Kidney (tissue), 14 donors: Measurements from ENCODE around the gene EML6. TPM values are rescaled to one million over a fixed set of nuclear protein-coding genes. Genes with fewer than 3 reads are reported as not detected.

ENCODE experiments used
- DNase-seq, 5 donors: peaks; one replicate each; pipeline ENCODE4 v3.0.0-alpha.2; 2013 to 2020
- FAIRE-seq: peaks from 2 replicates; lab custom pipeline; 2012; peaks lifted over from hg19 to GRCh38; lab: Jason Lieb, UNC
- H3K27ac ChIP-seq, 2 donors: one replicate each; pipeline ENCODE4 v1.7.0; 2013; ENCODE audit warnings: low read depth in 2 of 2, low read length in 2 of 2, inconsistent platforms in 1 of 2
- H3K27me3 ChIP-seq: one replicate; pipeline ENCODE4 v1.7.1; 2013; ENCODE audit warnings: low read length, inconsistent platforms; ENCODE audit not compliant: control insufficient read depth, insufficient read depth
- H3K36me3 ChIP-seq, 3 donors: one replicate each; pipeline versions ENCODE4 v1.7.0 to v1.7.1; 2013; ENCODE audit warnings: low read length in 3 of 3, control low read depth in 1 of 3, inconsistent platforms in 1 of 3; ENCODE audit not compliant: insufficient read depth in 3 of 3, control insufficient read depth in 2 of 3
- H3K4me1 ChIP-seq, 3 donors: one replicate each; pipeline versions ENCODE4 v1.7.0 to v1.7.1; 2013; ENCODE audit warnings: low read length in 3 of 3, inconsistent platforms in 1 of 3, low read depth in 1 of 3; ENCODE audit not compliant: control insufficient read depth in 2 of 3, insufficient read depth in 2 of 3
- H3K4me3 ChIP-seq, 3 donors: one replicate each; pipeline versions ENCODE4 v1.7.0 to v1.8.1; 2013; ENCODE audit warnings: low read length in 3 of 3, control low read depth in 1 of 3, inconsistent platforms in 1 of 3
- H3K9ac ChIP-seq, 3 donors: one replicate each; pipeline versions ENCODE4 v1.7.0 to v1.7.1; 2013; ENCODE audit warnings: low read length in 3 of 3, control low read depth in 1 of 3, inconsistent platforms in 1 of 3
- H3K9me3 ChIP-seq, 3 donors: one replicate each; pipeline versions ENCODE4 v1.7.0 to v1.7.1; 2013; ENCODE audit warnings: low read length in 3 of 3, control low read depth in 1 of 3, inconsistent platforms in 1 of 3; ENCODE audit not compliant: control insufficient read depth in 2 of 3, insufficient read depth in 1 of 3
- CTCF ChIP-seq: IDR thresholded peaks from 3 replicates; pipeline ENCODE4 v1.5.1; 2012; ENCODE audit warnings: mild to moderate bottlenecking, moderate library complexity, borderline replicate concordance; ENCODE audit not compliant: insufficient read depth; ENCODE audit errors: extremely low read depth
- intact Hi-C: fragments of 100-400 bp; cut with DNase I; formaldehyde crosslinking; loops from one replicate; pipeline ENCODE4 v1.11.1; 2022
- polyA plus RNA-seq: library from polyadenylated mRNA; stranded (reverse); fragments of 350-450 nt; fragmentation: Illumina TruSeq; extraction: RNeasy Lipid Tissue Mini Kit (QIAGEN cat#74804); gene quantifications from one replicate; pipeline ENCODE4 v1.2.3, GENCODE V29; 2014; ENCODE audit warnings: low read depth, low replicate concordance; ENCODE audit not compliant: insufficient read depth
- total RNA-seq: library from RNA; stranded (reverse); fragmentation: NEBNext Ultra II Directional; extraction: Animal tissue kit (Norgen Biotek cat#: 25700); gene quantifications from one replicate; pipeline ENCODE4 v1.2.1, GENCODE V29; 2021
- donor health status: control.
- donor health status: control.
- donor health status: control.
- donor health status: control.
- donor health status: control.
- donor health status: DM: yes; HTN: yes; CAD: no.
- donor health status: Normal renal cell carcinoma (clear cell type).

The EML6 gene
- total and polyA plus RNA-seq, 2 donors from 2014 or later: 1.7 to 3.1 TPM

GRCh38 chr2:54944724-54945326, 221.4 kb downstream of the EML6 start:
- Histone ChIP-seq H3K4me3 (no peak overlapping the region), H3K27me3 (no peaks in the 10 kb centered on the region), H3K36me3 (no peaks in the 10 kb centered on the region), H3K4me1 (peaks cover 0 to 4% (median 0%) of the 10 kb centered on the region in 3 donors), H3K9ac (no peak overlapping the region), H3K27ac (no peak overlapping the region), H3K9me3 (no peaks in the 10 kb centered on the region)
- FAIRE-seq (no peak), DNase-seq (peak in 1 of 5 donors; percentile 40)
- no peak for TF ChIP-seq CTCF
- intact Hi-C loops: no loop called here

GRCh38 chr2:54945391-54946219, 222.1 kb downstream of the EML6 start:
- H3K9ac ChIP-seq: no peak overlapping the region
- no peak for FAIRE-seq

DNA sequence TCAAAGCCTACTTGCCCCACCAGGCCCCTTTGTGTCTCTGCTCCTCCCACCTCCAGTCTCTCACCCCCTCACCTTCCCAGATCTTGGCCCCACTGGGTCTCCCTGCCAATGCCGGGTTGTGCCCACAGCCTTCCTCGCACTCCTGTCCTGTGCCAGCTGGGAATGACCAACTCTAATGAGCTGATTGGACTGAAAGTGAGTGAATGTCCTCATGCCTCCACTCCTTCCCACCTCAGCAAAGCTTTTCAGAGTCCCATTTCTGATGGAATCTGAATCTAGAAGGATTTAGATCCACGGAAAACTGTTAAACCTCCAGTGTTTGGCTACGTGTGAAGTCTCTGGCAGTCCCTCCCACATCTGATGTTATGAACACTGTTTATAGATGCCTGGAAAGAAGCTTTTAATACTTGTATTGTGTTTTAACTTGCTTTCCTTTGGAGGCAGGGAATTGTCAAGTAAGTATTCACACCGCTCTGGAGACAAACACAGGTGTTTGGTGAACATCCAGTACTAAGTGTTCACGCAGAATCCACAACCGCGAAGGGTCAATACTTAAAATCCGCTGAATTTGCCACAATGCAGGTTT, 222.9 kb downstream of the EML6 start:
- H3K4me3 ChIP-seq: no peak overlapping the region
- DNase-seq: no peak

More at GRCh38 chr2:54945391-54946219, 222.1 kb downstream of the EML6 start:
- Histone ChIP-seq H3K36me3 (no peaks in the 10 kb centered on the region), H3K27me3 (no peaks in the 10 kb centered on the region), H3K4me1 (peaks cover 0 to 4% (median 0%) of the 10 kb centered on the region in 3 donors), H3K27ac (peak overlapping the region in 1 of 2 donors; percentile 9), H3K4me3 (no peak overlapping the region), H3K9me3 (no peaks in the 10 kb centered on the region)
- TF ChIP-seq CTCF: no peak
- no peak for DNase-seq
- intact Hi-C loops: no loop called here

More for the DNA sequence above, 222.9 kb downstream of the EML6 start:
- no peak for FAIRE-seq
- no peak overlapping the region for H3K9ac ChIP-seq
- peaks cover 0 to 4% (median 0%) of the 10 kb centered on the region in 3 donors for H3K4me1 ChIP-seq
- intact Hi-C loops: no loop called here
- no peaks in the 10 kb centered on the region for H3K36me3 ChIP-seq
- H3K27ac ChIP-seq: no peak overlapping the region
- no peaks in the 10 kb centered on the region for H3K27me3 ChIP-seq
- TF ChIP-seq CTCF: no peak
- H3K9me3 ChIP-seq: no peaks in the 10 kb centered on the region
